Sigmoid colon (tissue), 4 donors: ENCODE results near the gene NELFCD.

ENCODE experiments used
- EP300 ChIP-seq, 4 donors: sonication (generic); formaldehyde crosslinking; IDR thresholded peaks; one replicate each; pipeline ENCODE4 v1.6.1; 2017; ENCODE audit warnings: antibody characterized with exemption in 4 of 4
- POLR2A ChIP-seq, 2 donors: fragments of 450-650 bp; IDR thresholded peaks; one replicate each; pipeline ENCODE4 v1.6.1; 2016; ENCODE audit warnings: antibody characterized with exemption in 2 of 2, mild to moderate bottlenecking in 2 of 2, moderate library complexity in 2 of 2
- POLR2AphosphoS5 ChIP-seq, 4 donors: sonication (generic); formaldehyde crosslinking; IDR thresholded peaks; one replicate each; pipeline ENCODE4 v1.6.1; 2017; ENCODE audit warnings: antibody characterized with exemption in 4 of 4
- TF ChIP-seq, protein P1 (sequence below), 4 experiments: fragments of 450-650 bp in 3 of 4; fragments of 200-600 bp in 1 of 4; IDR thresholded peaks; one replicate each; pipeline ENCODE4 v1.5.1; 2016 to 2019; ENCODE audit warnings: antibody characterized with exemption in 4 of 4, mild to moderate bottlenecking in 3 of 4, moderate library complexity in 2 of 4

GRCh38 chr20:58971429-58971828 lies 9.6 kb upstream of the NELFCD start:
- TF ChIP-seq, protein P1, sequence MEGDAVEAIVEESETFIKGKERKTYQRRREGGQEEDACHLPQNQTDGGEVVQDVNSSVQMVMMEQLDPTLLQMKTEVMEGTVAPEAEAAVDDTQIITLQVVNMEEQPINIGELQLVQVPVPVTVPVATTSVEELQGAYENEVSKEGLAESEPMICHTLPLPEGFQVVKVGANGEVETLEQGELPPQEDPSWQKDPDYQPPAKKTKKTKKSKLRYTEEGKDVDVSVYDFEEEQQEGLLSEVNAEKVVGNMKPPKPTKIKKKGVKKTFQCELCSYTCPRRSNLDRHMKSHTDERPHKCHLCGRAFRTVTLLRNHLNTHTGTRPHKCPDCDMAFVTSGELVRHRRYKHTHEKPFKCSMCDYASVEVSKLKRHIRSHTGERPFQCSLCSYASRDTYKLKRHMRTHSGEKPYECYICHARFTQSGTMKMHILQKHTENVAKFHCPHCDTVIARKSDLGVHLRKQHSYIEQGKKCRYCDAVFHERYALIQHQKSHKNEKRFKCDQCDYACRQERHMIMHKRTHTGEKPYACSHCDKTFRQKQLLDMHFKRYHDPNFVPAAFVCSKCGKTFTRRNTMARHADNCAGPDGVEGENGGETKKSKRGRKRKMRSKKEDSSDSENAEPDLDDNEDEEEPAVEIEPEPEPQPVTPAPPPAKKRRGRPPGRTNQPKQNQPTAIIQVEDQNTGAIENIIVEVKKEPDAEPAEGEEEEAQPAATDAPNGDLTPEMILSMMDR (IDR thresholded peaks at IDR 0.05): no peak
- no peak for TF ChIP-seq POLR2A (IDR thresholded peaks at IDR 0.05)
- TF ChIP-seq POLR2AphosphoS5 (IDR thresholded peaks at IDR 0.05): no peak
- TF ChIP-seq EP300 (IDR thresholded peaks at IDR 0.05): no peak
